MCF 10A (cell line): Measurements from ENCODE around the gene DENND1C. TPM values are rescaled to one million over a fixed set of nuclear protein-coding genes. Genes with fewer than 3 reads are reported as not detected.

Experiments used
- BruUV-seq: library from RNA; stranded (reverse); fragments of 400-500 nt; replicated peaks from 2 replicates; lab custom pipeline; 2021; lab: Mats Ljungman, UMichigan
- CTCF ChIA-PET: fragments of 300-600 bp; sonication (Branson Sonifier 250); formaldehyde crosslinking; extraction: SDS; loops from one replicate; lab custom pipeline; 2021; ENCODE audit warnings: antibody characterized with exemption, inconsistent platforms; lab: Yijun Ruan, JAX
- POLR2A ChIA-PET: fragments of 300-600, 350-650 bp; sonication (Branson Sonifier 250); formaldehyde crosslinking; extraction: SDS; loops from one replicate; lab custom pipeline; 2020; ENCODE audit warnings: antibody characterized with exemption, inconsistent platforms; lab: Yijun Ruan, JAX
- DNase-seq: peaks from one replicate; pipeline ENCODE4 v3.0.0-alpha.2; 2018; ENCODE audit not compliant: unreplicated experiment
- H3K27ac Mint-ChIP-seq: one replicate; pipeline ENCODE4 v1.8.0; 2022; ENCODE audit warnings: mild to moderate bottlenecking, low read depth, mixed read lengths; ENCODE audit not compliant: unreplicated experiment
- H3K27me3 Mint-ChIP-seq: one replicate; pipeline ENCODE4 v1.8.0; 2022; ENCODE audit warnings: mixed read lengths; ENCODE audit not compliant: insufficient read depth, unreplicated experiment
- H3K36me3 Mint-ChIP-seq: one replicate; pipeline ENCODE4 v1.8.0; 2022; ENCODE audit warnings: mild to moderate bottlenecking, moderate library complexity, mixed read lengths; ENCODE audit not compliant: insufficient read depth, unreplicated experiment
- H3K4me1 Mint-ChIP-seq: one replicate; pipeline ENCODE4 v1.8.0; 2022; ENCODE audit warnings: mixed read lengths; ENCODE audit not compliant: insufficient read depth, unreplicated experiment
- H3K4me3 Mint-ChIP-seq: one replicate; pipeline ENCODE4 v1.8.0; 2022; ENCODE audit warnings: mild to moderate bottlenecking, moderate library complexity, mixed read lengths; ENCODE audit not compliant: unreplicated experiment
- H3K9me3 Mint-ChIP-seq: one replicate; pipeline ENCODE4 v1.8.0; 2022; ENCODE audit warnings: mixed read lengths; ENCODE audit not compliant: unreplicated experiment
- intact Hi-C: fragments of 100-400 bp; cut with micrococcal nuclease; formaldehyde crosslinking; loops from 2 replicates; pipeline ENCODE4 v1.14.1; 2022
- total RNA-seq: library from RNA; stranded (reverse); gene quantifications from 2 replicates; pipeline ENCODE4 v1.2.3, GENCODE V29; 2022
- TF ChIP-seq, protein P1 (sequence below): fragments of 200-600 bp; IDR thresholded peaks from one replicate; pipeline ENCODE4 v1.8.0; 2022; ENCODE audit warnings: antibody characterized with exemption, mild to moderate bottlenecking; ENCODE audit not compliant: unreplicated experiment

The DENND1C gene
- total RNA-seq, 1 experiment from 2014 or later, result not detected

DNA sequence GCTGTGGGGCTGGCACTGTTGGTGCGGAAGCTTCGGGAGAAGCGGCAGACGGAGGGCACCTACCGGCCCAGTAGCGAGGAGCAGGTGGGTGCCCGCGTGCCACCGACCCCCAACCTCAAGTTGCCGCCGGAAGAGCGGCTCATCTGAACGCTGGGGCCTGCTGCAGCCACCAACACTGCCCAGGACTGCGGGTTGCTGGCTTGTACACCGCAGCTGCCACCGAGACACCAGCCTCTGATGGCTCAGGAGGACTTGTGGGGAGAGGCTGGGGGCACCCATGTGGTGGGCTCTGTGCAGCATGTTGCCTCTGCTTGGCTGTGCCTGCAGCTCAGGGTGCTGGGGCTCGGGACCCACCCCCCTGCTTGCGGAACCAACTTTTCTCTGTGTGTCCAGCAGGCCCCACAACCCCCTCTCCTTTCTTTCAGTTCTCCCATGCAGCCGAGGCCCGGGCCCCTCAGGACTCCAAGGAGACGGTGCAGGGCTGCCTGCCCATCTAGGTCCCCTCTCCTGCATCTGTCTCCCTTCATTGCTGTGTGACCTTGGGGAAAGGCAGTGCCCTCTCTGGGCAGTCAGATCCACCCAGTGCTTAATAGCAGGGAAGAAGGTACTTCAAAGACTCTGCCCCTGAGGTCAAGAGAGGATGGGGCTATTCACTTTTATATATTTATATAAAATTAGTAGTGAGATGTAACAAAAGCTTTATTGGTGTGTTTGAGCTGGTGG lies 14.9 kb downstream of the DENND1C start:
- TF ChIP-seq, protein P1, sequence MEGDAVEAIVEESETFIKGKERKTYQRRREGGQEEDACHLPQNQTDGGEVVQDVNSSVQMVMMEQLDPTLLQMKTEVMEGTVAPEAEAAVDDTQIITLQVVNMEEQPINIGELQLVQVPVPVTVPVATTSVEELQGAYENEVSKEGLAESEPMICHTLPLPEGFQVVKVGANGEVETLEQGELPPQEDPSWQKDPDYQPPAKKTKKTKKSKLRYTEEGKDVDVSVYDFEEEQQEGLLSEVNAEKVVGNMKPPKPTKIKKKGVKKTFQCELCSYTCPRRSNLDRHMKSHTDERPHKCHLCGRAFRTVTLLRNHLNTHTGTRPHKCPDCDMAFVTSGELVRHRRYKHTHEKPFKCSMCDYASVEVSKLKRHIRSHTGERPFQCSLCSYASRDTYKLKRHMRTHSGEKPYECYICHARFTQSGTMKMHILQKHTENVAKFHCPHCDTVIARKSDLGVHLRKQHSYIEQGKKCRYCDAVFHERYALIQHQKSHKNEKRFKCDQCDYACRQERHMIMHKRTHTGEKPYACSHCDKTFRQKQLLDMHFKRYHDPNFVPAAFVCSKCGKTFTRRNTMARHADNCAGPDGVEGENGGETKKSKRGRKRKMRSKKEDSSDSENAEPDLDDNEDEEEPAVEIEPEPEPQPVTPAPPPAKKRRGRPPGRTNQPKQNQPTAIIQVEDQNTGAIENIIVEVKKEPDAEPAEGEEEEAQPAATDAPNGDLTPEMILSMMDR, result no peak
- H3K27me3 Mint-ChIP-seq, result no peaks in the 10 kb centered on the region
- intact Hi-C loops, result no loop called here
- H3K4me1 Mint-ChIP-seq, result peaks cover 11% of the 10 kb centered on the region
- ChIA-PET POLR2A (no interaction called here), CTCF (interaction anchor here (0.8 kb wide), 1 partner anchor 125 kb away, joined by 3 read pairs; no protein-coding TSS in a partner anchor)
- no TSS peak for BruUV-seq
- H3K9me3 Mint-ChIP-seq, result no peaks in the 10 kb centered on the region
- DNase-seq, result no peak
- H3K36me3 Mint-ChIP-seq, result peaks cover 16% of the 10 kb centered on the region
- H3K27ac Mint-ChIP-seq, result no peak overlapping the region
- H3K4me3 Mint-ChIP-seq, result no peak overlapping the region

DNA sequence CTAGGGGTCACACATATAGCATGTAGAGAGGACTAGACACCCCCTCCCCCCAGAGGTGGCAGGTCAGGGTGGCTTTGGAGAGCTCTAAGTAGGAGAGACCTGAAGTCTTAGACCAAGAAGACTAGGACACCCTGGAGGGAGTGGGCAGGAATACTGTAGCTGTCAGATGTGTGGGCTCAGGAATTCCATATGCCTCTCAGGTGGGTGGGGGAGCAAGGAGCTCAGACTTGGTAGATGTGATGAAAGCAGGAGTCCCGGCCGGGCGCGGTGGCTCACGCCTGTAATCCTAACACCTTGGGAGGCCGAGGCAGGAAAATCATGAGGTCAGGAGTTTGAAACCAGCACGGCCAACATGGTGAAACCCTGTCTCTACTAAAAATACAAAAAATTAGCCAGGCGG lies 15.9 kb downstream of the DENND1C start:
- peaks cover 16% of the 10 kb centered on the region for H3K36me3 Mint-ChIP-seq
- no peaks in the 10 kb centered on the region for H3K27me3 Mint-ChIP-seq
- BruUV-seq, result no TSS peak
- ChIA-PET CTCF (no interaction called here), POLR2A (no interaction called here)
- intact Hi-C loops, result no loop called here
- no peak overlapping the region for H3K27ac Mint-ChIP-seq
- H3K9me3 Mint-ChIP-seq, result no peaks in the 10 kb centered on the region
- DNase-seq, result no peak
- H3K4me3 Mint-ChIP-seq, result no peak overlapping the region
- H3K4me1 Mint-ChIP-seq, result peaks cover 11% of the 10 kb centered on the region
- TF ChIP-seq, protein P1, result no peak

DNA sequence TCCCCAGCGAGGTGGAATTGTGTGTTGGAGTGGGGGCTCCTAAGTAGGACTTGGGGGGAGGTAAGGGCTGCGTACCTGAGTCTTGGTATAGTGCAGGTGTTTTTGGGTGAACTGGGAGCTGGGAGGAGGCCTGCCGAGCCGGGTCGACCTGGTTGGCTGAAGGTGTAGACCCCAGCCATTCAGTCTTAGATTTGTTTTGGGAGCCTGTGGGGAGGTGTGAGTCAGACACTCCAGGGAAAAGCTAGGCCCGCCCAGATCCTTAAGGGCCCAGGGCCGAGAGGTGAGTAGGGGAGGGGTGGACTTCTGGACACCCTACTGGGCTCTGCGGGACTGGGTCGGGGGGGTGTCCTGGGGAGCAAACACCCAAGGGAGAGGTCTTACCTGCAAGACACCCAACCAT lies 16.6 kb downstream of the DENND1C start:
- no peak for DNase-seq
- Mint-ChIP-seq H3K36me3 (peaks cover 16% of the 10 kb centered on the region), H3K27me3 (no peaks in the 10 kb centered on the region), H3K4me3 (peak overlapping the region; percentile 78), H3K9me3 (no peaks in the 10 kb centered on the region), H3K4me1 (peaks cover 11% of the 10 kb centered on the region), H3K27ac (peak overlapping the region; percentile 63)
- no TSS peak for BruUV-seq
- CTCF ChIA-PET, result interaction anchor here (0.7 kb wide), 1 partner anchor 98 kb away, joined by 3 read pairs; no protein-coding TSS in a partner anchor
- TF ChIP-seq, protein P1, result no peak
- POLR2A ChIA-PET, result interaction anchor here (0.5 to 1.4 kb wide), 5 partner anchors 66 to 1068 kb away, joined by 3 to 4 read pairs (median 3); partner anchors contain the start of genes C3 and TNFSF9
- intact Hi-C loops, result no loop called here

DNA sequence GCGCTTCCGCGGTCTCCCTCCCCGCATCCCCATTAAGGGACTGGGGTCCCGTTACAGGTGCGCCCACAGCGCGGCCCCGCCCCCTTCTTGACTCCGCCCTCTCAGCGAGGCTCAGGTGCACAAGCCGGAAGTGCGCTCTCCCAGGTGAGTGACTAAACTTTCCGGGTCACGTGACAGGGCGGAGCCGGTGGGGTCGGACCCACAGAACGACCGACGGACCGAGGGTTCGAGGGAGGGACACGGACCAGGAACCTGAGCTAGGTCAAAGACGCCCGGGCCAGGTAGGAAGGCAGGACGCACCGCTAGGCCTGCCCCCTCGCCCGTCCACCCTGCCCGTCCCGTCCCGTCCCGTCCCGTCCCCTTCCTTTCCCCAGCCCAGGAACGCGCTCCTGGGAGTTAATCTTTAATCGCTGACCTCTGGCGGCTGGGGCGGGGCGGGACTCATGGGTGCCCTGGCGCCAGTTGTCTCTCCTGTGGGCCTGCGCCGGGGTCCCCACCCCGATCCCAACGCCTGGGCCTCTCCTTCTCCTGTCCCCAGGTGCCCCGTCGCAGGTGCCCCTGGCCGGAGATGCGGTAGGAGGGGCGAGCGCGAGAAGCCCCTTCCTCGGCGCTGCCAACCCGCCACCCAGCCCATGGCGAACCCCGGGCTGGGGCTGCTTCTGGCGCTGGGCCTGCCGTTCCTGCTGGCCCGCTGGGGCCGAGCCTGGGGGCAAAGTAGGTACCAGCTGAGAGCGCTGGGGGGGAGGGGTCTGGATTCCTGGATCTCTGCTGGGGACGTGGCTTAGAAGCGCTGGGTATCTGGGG lies 17.3 kb downstream of the DENND1C start, which contains the start of gene CRB3:
Gene CRB3, plus strand, starts transcription at position 202 of the 804 bp plus-strand sequence. Its CDS starts 431 bp downstream, at position 633.
- no peaks in the 10 kb centered on the region for H3K27me3 Mint-ChIP-seq
- peaks cover 16% of the 10 kb centered on the region for H3K36me3 Mint-ChIP-seq
- H3K4me3 Mint-ChIP-seq, result peak within 1 kb of the TSS; percentile 78
- CTCF ChIA-PET, result interaction anchor here (0.6 to 0.8 kb wide), 2 partner anchors 477 to 520 kb away, joined by 5 to 6 read pairs; no protein-coding TSS in a partner anchor
- peaks cover 11% of the 10 kb centered on the region for H3K4me1 Mint-ChIP-seq
- DNase-seq, result peak; percentile 80
- intact Hi-C loops, result no loop called here
- BruUV-seq, result no TSS peak
- TF ChIP-seq, protein P1, result no peak
- H3K27ac Mint-ChIP-seq, result peak within 1 kb of the TSS; percentile 63
- H3K9me3 Mint-ChIP-seq, result no peaks in the 10 kb centered on the region
- POLR2A ChIA-PET, result interaction anchor here (0.5 to 1.4 kb wide), 6 partner anchors 66 to 1069 kb away, joined by 3 to 4 read pairs (median 3); partner anchors contain the start of genes C3 and TNFSF9
